Lung (tissue), 12 donors: Measurements from ENCODE around the gene ACAD8. TPM values are rescaled to one million over a fixed set of nuclear protein-coding genes. Genes with fewer than 3 reads are reported as not detected.

Experiments used
- ATAC-seq: fragments of 200-7000 bp; cut with Tn5 transposase; one replicate; pipeline ENCODE4 v1.9.1; 2020; ENCODE audit warnings: moderate number of reproducible peaks; ENCODE audit not compliant: insufficient read depth, low FRiP score
- DNase-seq, 3 donors: peaks; one replicate each; pipeline ENCODE4 v3.0.0-alpha.2; 2013 to 2017
- H3K27ac ChIP-seq, 2 donors: one replicate each; pipeline ENCODE4 v1.5.1; 2013; ENCODE audit warnings: mild to moderate bottlenecking in 2 of 2, moderate library complexity in 2 of 2, control low read depth in 1 of 2, inconsistent platforms in 1 of 2, low read depth in 1 of 2, low read length in 1 of 2
- H3K27me3 ChIP-seq, 3 donors: one replicate each; pipeline ENCODE4 v1.5.1; 2013; ENCODE audit warnings: low read length in 2 of 3; ENCODE audit not compliant: control insufficient read depth in 3 of 3, insufficient read depth in 3 of 3
- H3K36me3 ChIP-seq, 4 donors: one replicate each; pipeline ENCODE4 v1.5.1; 2013; ENCODE audit warnings: low read length in 4 of 4, mild to moderate bottlenecking in 1 of 4, moderate library complexity in 1 of 4; ENCODE audit not compliant: control insufficient read depth in 4 of 4, insufficient read depth in 4 of 4
- H3K4me1 ChIP-seq, 5 donors: one replicate each; pipeline ENCODE4 v1.5.1; 2013; ENCODE audit warnings: low read length in 5 of 5, mild to moderate bottlenecking in 2 of 5, moderate library complexity in 1 of 5; ENCODE audit not compliant: control insufficient read depth in 5 of 5, insufficient read depth in 5 of 5
- H3K4me3 ChIP-seq: one replicate; pipeline ENCODE4 v1.5.1; 2013; ENCODE audit warnings: mild to moderate bottlenecking, control low read depth, moderate library complexity
- H3K9ac ChIP-seq, 2 donors: one replicate each; pipeline ENCODE4 v1.5.1; 2013; ENCODE audit warnings: low read length in 2 of 2, control low read depth in 1 of 2; ENCODE audit not compliant: insufficient read depth in 1 of 2
- H3K9me3 ChIP-seq, 4 donors: one replicate each; pipeline ENCODE4 v1.5.1; 2013; ENCODE audit warnings: low read length in 3 of 4, mild to moderate bottlenecking in 1 of 4, moderate library complexity in 1 of 4; ENCODE audit not compliant: control insufficient read depth in 4 of 4, insufficient read depth in 3 of 4
- WGBS, 2 donors: extraction: QIAGEN DNeasy Blood & Tissue Kit; methylation state at CpG; one replicate each; pipeline ENCODE4 v1.1.7; 2013; 5-methylcytosine and 5-hydroxymethylcytosine counted together
- polyA plus RNA-seq, 2 donors: library from polyadenylated mRNA; stranded (reverse); fragments of 200-250 nt; gene quantifications; one replicate each; pipeline ENCODE4 v1.2.1, GENCODE V29; 2013
- total RNA-seq, 2 donors: library from RNA; depleted of rRNA in 1 of 2; stranded (reverse); fragments of >200 nt in 1 of 2; gene quantifications; one replicate each; pipeline ENCODE4 v1.2.1, GENCODE V29; 2014 to 2021
- TF ChIP-seq, protein P1 (sequence below): IDR thresholded peaks from 2 replicates; pipeline ENCODE4 v1.5.1; 2012; ENCODE audit warnings: mild to moderate bottlenecking; ENCODE audit errors: control extremely low read depth, extremely low read depth
- donor health status: control.
- donor health status: control.
- donor health status: Bipolar disorder and iron deficiency.
- donor health status: healthy.
- donor health status: DM: yes; HTN: yes; CAD: no.

Gene ACAD8
- total and polyA plus RNA-seq, 4 donors, result 24.7 to 36.3 (median 30.0) TPM

DNA sequence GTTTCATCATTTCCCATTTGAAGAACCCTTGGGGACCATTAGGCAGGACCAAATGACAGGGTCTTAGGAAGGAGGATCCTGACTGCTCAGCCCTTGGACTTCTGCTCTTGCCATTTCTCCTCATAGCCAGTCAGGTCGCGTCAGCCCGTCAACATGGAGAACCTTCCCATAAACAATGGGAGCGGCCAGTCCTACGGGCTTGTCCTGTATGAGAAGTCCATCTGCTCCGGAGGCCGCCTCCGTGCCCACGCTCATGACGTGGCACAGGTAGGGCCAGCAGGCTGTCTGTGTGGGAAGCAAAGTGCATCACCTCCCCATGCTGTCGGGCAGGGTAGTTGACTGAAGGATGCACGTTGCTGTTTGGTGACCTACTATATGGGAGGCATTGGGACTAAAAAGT, 58.9 kb downstream of the ACAD8 start:
- DNase-seq (no peak), ATAC-seq (no peak)
- TF ChIP-seq, protein P1, sequence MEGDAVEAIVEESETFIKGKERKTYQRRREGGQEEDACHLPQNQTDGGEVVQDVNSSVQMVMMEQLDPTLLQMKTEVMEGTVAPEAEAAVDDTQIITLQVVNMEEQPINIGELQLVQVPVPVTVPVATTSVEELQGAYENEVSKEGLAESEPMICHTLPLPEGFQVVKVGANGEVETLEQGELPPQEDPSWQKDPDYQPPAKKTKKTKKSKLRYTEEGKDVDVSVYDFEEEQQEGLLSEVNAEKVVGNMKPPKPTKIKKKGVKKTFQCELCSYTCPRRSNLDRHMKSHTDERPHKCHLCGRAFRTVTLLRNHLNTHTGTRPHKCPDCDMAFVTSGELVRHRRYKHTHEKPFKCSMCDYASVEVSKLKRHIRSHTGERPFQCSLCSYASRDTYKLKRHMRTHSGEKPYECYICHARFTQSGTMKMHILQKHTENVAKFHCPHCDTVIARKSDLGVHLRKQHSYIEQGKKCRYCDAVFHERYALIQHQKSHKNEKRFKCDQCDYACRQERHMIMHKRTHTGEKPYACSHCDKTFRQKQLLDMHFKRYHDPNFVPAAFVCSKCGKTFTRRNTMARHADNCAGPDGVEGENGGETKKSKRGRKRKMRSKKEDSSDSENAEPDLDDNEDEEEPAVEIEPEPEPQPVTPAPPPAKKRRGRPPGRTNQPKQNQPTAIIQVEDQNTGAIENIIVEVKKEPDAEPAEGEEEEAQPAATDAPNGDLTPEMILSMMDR, result no peak
- peaks cover 0 to 6% (median 3%) of the 10 kb centered on the region in 4 donors for H3K9me3 ChIP-seq
- no peak overlapping the region for H3K9ac ChIP-seq
- no peaks in the 10 kb centered on the region for H3K4me1 ChIP-seq
- H3K4me3 ChIP-seq, result no peak overlapping the region
- peaks cover 0 to 2% (median 0%) of the 10 kb centered on the region in 3 donors for H3K27me3 ChIP-seq
- 86 to 87% methylated on average over 12 of the region's 12 CpGs for WGBS, 2 donors
- H3K36me3 ChIP-seq, result no peaks in the 10 kb centered on the region
- no peak overlapping the region for H3K27ac ChIP-seq

DNA sequence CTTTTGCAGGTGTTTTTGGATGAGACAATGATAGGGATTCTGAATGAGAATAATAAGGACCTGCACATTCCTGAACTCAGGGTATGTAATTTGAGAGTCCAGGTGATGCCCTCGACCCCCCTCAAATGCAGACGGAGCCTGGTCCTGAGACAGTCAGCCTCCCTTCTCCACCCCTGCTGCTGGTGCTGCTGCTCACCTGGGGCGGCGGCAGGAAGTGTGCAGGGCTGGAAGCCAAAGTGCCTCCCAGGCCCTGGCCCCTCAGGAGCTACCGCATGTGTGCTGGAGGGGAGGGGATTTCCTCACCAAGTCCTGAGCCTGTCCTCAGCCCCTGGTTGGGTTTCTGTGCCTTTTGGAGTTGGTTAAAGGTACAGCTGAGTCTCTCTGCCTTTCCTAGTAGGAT, 59.4 kb downstream of the ACAD8 start:
- Histone ChIP-seq H3K27me3 (peaks cover 0 to 2% (median 0%) of the 10 kb centered on the region in 3 donors), H3K27ac (no peak overlapping the region), H3K9me3 (peaks cover 0 to 6% (median 3%) of the 10 kb centered on the region in 4 donors), H3K36me3 (no peaks in the 10 kb centered on the region), H3K4me1 (no peaks in the 10 kb centered on the region), H3K9ac (no peak overlapping the region), H3K4me3 (no peak overlapping the region)
- TF ChIP-seq, protein P1, result no peak
- WGBS, 2 donors, result 68 to 76% methylated on average over 5 of the region's 5 CpGs
- ATAC-seq, result no peak
- no peak for DNase-seq

DNA sequence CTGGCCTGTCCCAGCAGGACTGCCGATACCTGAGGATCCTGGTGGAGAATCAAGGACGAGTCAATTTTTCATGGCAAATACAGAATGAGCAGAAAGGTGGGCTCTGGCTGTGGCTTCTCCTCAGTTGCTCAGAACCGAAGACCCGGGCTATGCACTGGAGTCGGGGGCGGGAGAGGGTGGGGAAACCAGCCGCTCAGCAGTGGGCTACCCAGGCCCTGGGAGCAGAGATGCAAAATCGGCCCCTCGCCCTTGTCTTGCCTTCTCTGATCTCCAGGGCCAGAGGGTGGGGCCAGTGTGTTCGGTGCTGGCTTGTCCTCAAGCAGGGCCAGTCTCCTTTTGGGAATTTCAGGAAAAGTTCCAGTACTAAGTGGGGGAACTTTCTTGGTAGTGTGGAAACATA, 60.0 kb downstream of the ACAD8 start:
- H3K27ac ChIP-seq, result no peak overlapping the region
- no peaks in the 10 kb centered on the region for H3K4me1 ChIP-seq
- DNase-seq (no peak), ATAC-seq (no peak)
- no peaks in the 10 kb centered on the region for H3K36me3 ChIP-seq
- H3K27me3 ChIP-seq, result peaks cover 0 to 2% (median 0%) of the 10 kb centered on the region in 3 donors
- TF ChIP-seq, protein P1, result no peak
- H3K4me3 ChIP-seq, result no peak overlapping the region
- 86 to 89% methylated on average over 10 of the region's 10 CpGs for WGBS, 2 donors
- H3K9ac ChIP-seq, result no peak overlapping the region
- H3K9me3 ChIP-seq, result peaks cover 0 to 6% (median 3%) of the 10 kb centered on the region in 4 donors
